HG03520 (cell line): ENCODE results near the gene SSH3.

Source experiments
- ATAC-seq: cut with Tn5 transposase; IDR thresholded peaks from one replicate; pipeline ENCODE4 v1.9.1; 2021; ENCODE audit warnings: mild to moderate bottlenecking, moderate library complexity; ENCODE audit not compliant: unreplicated experiment

The SSH3 gene

DNA sequence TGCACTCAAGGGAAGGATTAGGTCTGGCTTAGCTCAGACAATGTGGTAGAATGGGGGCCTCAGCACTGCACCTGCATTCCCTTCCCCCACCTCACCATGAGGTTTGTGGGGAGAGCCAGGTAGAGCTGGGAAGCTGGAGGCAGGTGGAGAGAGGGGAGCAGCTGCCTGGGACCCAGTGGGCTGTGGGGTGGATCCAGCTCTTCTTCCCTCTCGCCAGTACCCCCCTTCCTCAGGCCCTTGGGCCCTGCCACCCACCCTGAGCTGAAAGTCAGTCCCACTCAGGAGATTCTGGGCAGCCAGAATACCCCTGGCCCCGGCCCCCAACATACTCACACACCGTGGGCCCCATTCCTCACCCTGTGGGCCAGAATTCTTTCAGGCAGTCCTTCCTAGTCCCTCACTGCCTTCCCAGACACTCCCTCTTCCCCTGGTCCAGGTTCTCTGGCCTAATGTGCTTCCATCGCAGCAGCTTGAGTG, 53.1 kb downstream of the SSH3 start:
- ATAC-seq: no peak

DNA sequence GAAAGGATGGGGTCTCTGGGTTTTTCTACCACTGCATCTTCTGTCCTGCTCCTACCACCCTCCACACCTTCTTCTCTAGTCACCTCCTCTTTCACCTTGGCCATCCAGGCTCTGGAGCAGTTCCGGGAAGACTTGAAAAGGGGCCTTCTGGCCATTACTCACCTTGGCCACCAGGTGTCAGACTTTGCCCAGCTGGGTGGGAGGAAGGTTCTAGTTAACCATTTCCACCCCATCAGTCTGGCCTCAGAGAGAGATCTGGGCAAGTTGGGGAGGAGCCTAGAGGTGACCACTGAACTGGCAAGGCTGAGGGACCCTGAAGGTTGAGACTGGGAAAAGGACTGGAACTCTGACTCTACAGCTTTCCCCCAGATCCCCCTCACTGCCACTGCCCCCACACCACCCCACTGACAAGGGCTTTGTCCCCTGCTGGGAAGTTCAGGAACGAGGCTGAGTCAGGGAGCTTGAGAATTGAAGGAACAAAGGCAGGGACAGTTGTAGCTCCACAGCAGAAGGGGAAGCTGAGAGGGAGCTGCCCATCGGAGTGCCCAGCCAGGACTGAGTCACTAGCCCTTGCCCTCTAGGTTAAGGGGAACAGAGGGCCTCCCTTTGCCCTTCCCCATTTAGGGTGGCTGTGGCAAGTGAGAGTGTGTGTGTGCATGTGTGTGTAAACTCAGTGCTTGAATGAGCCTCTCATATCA, 53.7 kb downstream of the SSH3 start:
- no peak for ATAC-seq

DNA sequence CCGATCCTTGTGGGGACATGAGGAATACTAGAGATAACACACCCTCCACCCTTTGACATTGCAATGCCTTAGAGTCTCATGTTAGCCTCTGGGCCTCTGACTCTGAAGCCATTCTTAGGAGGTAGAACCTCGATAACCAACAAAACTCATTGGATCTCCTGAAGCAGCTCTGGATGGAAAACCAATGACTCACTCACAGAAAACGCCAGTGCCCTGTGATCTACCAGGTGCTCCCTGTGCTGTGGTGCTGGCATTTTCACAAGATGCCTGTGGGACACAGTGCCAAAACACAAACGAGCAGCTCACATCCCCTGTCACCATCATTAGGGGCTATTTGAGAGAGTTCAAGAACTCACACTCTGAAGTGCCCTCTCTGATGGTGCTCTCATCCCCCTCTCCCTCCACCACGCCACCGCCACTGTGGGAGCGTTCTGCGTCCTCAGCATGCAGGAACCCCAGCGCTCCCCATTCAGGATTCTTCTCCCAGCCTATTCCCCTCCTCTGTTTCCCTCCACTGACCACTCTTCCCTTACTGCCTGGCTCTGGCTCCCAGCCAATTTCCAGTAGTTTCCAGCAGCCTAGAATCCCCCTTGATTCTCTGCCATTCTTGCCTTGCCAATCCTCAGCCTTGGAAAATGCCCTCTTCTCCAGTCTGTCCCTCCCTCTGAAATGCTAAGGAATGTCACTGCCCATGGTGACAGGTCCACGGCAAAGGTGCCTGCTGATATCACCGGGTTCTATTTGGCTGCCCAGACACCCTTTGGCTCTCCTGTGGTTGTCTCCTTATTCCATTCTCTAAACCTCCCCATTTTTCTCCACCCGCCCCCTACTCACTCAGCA, 54.7 kb downstream of the SSH3 start:
- no peak for ATAC-seq
